SIG-M5 (cell line): ENCODE results near the gene NR3C1.

Experiments
- DNase-seq: peaks from one replicate; lab custom pipeline; 2025; lab: John Stamatoyannopoulos, UW

The NR3C1 gene

GRCh38 chr5:143362664-143363227 is 40.7 kb downstream of the NR3C1 start:
- DNase-seq, result no peak

- no peak for DNase-seq
These were observed 42.0 kb downstream of the NR3C1 start for GRCh38 chr5:143361438-143361837.

GRCh38 chr5:143360755-143361154 is 42.7 kb downstream of the NR3C1 start:
- no peak for DNase-seq

GRCh38 chr5:143359869-143360268 is 43.6 kb downstream of the NR3C1 start:
- DNase-seq, result no peak

- DNase-seq, result no peak
These were observed 46.5 kb downstream of the NR3C1 start for GRCh38 chr5:143356855-143357583.

- DNase-seq, result no peak
These were observed 47.8 kb downstream of the NR3C1 start for GRCh38 chr5:143355710-143356109.

GRCh38 chr5:143354025-143354424 is 49.5 kb downstream of the NR3C1 start:
- DNase-seq, result no peak

GRCh38 chr5:143352691-143353090 is 50.8 kb downstream of the NR3C1 start:
- no peak for DNase-seq

- peak; percentile 50 for DNase-seq
These were observed 52.5 kb downstream of the NR3C1 start for GRCh38 chr5:143350751-143351602.

- no peak for DNase-seq
These were observed 53.1 kb downstream of the NR3C1 start for GRCh38 chr5:143350341-143350740.

- no peak for DNase-seq
These were observed 54.3 kb downstream of the NR3C1 start for GRCh38 chr5:143349177-143349576.

- DNase-seq, result no peak
These were observed 55.7 kb downstream of the NR3C1 start for GRCh38 chr5:143347698-143348344.

- DNase-seq, result no peak
These were observed 56.4 kb downstream of the NR3C1 start for GRCh38 chr5:143347046-143347445.

GRCh38 chr5:143345671-143346440 is 57.6 kb downstream of the NR3C1 start:
- DNase-seq, result no peak

GRCh38 chr5:143343042-143343441 is 60.4 kb downstream of the NR3C1 start:
- DNase-seq, result no peak

- DNase-seq, result no peak
These were observed 60.9 kb downstream of the NR3C1 start for GRCh38 chr5:143342607-143343006.

GRCh38 chr5:143341807-143342570 is 61.5 kb downstream of the NR3C1 start:
- no peak for DNase-seq

- DNase-seq, result no peak
These were observed 62.4 kb downstream of the NR3C1 start for GRCh38 chr5:143340891-143341685.

- DNase-seq, result no peak
These were observed 64.7 kb downstream of the NR3C1 start for GRCh38 chr5:143338658-143339366.
